Central memory CD8-positive, alpha-beta T cell (primary cell): Measurements from ENCODE around the gene HOXB2.
A peak's percentile ranks its signal among the peaks of the same experiment; 100 is the strongest.
"Not testable (repeated sequence)": the region's sequence is repeated elsewhere in the genome, so short reads cannot be mapped to it uniquely, and the experiment has no call there.

Experiments used
- ATAC-seq: fragments of 150-1000 bp; cut with Tn5 transposase; replicated peaks from 2 replicates; pipeline ENCODE4 v1.10.0; 2022; ENCODE audit warnings: mild to moderate bottlenecking, moderate FRiP score, moderate number of reproducible peaks; ENCODE audit not compliant: poor library complexity, severe bottlenecking; ENCODE audit errors: extremely low read depth
- DNase-seq, 2 donors: peaks; one replicate each; pipeline ENCODE4 v3.0.0; 2021; ENCODE audit warnings: low spot score in 2 of 2
- H3K27ac Mint-ChIP-seq: one replicate; pipeline ENCODE4 v1.8.0; 2022; ENCODE audit warnings: low read depth, mild to moderate bottlenecking, moderate library complexity, mixed read lengths
- H3K27me3 Mint-ChIP-seq: one replicate; pipeline ENCODE4 v1.8.0; 2022; ENCODE audit warnings: mixed read lengths
- H3K36me3 Mint-ChIP-seq: one replicate; pipeline ENCODE4 v1.8.0; 2022; ENCODE audit warnings: mild to moderate bottlenecking, moderate library complexity, mixed read lengths; ENCODE audit not compliant: insufficient read depth
- H3K4me1 Mint-ChIP-seq: one replicate; pipeline ENCODE4 v1.8.0; 2022; ENCODE audit warnings: mixed read lengths
- H3K4me3 Mint-ChIP-seq: one replicate; pipeline ENCODE4 v1.8.0; 2022; ENCODE audit warnings: mild to moderate bottlenecking, moderate library complexity, mixed read lengths
- H3K9me3 Mint-ChIP-seq: one replicate; pipeline ENCODE4 v1.8.0; 2022; ENCODE audit warnings: mixed read lengths

HOXB2 gene

GRCh38 chr17:48544349-48545021, 424 bp downstream of the HOXB2 start:
- no peaks in the 10 kb centered on the region for H3K9me3 Mint-ChIP-seq
- no peak for DNase-seq
- H3K27me3 Mint-ChIP-seq = peaks cover 53% of the 10 kb centered on the region
- peaks cover 16% of the 10 kb centered on the region for H3K36me3 Mint-ChIP-seq
- H3K4me3 Mint-ChIP-seq = peak overlapping the region; percentile 91
- no peak for ATAC-seq
- peaks cover 28% of the 10 kb centered on the region for H3K4me1 Mint-ChIP-seq
- peak overlapping the region; percentile 87 for H3K27ac Mint-ChIP-seq

- H3K4me1 Mint-ChIP-seq = peaks cover 28% of the 10 kb centered on the region
- H3K4me3 Mint-ChIP-seq = peak overlapping the region; percentile 91
- DNase-seq (no peak), ATAC-seq (peak; percentile 44)
- peaks cover 16% of the 10 kb centered on the region for H3K36me3 Mint-ChIP-seq
- H3K9me3 Mint-ChIP-seq = no peaks in the 10 kb centered on the region
- H3K27ac Mint-ChIP-seq = peak overlapping the region; percentile 87
- peaks cover 55% of the 10 kb centered on the region for H3K27me3 Mint-ChIP-seq
Observed at GRCh38 chr17:48543854-48544348, 1.0 kb downstream of the HOXB2 start.

- ATAC-seq (peak; percentile 49), DNase-seq (peak; percentile 27 to 43)
- H3K27me3 Mint-ChIP-seq = peaks cover 55% of the 10 kb centered on the region
- no peaks in the 10 kb centered on the region for H3K9me3 Mint-ChIP-seq
- peaks cover 28% of the 10 kb centered on the region for H3K4me1 Mint-ChIP-seq
- peaks cover 16% of the 10 kb centered on the region for H3K36me3 Mint-ChIP-seq
- H3K27ac Mint-ChIP-seq = peak overlapping the region; percentile 98
- peak overlapping the region; percentile 91 for H3K4me3 Mint-ChIP-seq
Observed at GRCh38 chr17:48543107-48543853, 1.6 kb downstream of the HOXB2 start.

- Mint-ChIP-seq H3K36me3 (peaks cover 16% of the 10 kb centered on the region), H3K4me3 (peak overlapping the region; percentile 91), H3K27ac (peak overlapping the region; percentile 98), H3K27me3 (peaks cover 55% of the 10 kb centered on the region), H3K9me3 (no peaks in the 10 kb centered on the region), H3K4me1 (peaks cover 28% of the 10 kb centered on the region)
- ATAC-seq = no peak
- DNase-seq = no peak
Observed at GRCh38 chr17:48542698-48543106, 2.2 kb downstream of the HOXB2 start.

GRCh38 chr17:48542114-48542656, 2.7 kb downstream of the HOXB2 start:
- Mint-ChIP-seq H3K4me3 (peak overlapping the region; percentile 91), H3K36me3 (peaks cover 16% of the 10 kb centered on the region), H3K9me3 (no peaks in the 10 kb centered on the region), H3K27me3 (peaks cover 57% of the 10 kb centered on the region), H3K4me1 (peaks cover 28% of the 10 kb centered on the region), H3K27ac (peak overlapping the region; percentile 98)
- no peak for DNase-seq
- ATAC-seq = no peak

DNA sequence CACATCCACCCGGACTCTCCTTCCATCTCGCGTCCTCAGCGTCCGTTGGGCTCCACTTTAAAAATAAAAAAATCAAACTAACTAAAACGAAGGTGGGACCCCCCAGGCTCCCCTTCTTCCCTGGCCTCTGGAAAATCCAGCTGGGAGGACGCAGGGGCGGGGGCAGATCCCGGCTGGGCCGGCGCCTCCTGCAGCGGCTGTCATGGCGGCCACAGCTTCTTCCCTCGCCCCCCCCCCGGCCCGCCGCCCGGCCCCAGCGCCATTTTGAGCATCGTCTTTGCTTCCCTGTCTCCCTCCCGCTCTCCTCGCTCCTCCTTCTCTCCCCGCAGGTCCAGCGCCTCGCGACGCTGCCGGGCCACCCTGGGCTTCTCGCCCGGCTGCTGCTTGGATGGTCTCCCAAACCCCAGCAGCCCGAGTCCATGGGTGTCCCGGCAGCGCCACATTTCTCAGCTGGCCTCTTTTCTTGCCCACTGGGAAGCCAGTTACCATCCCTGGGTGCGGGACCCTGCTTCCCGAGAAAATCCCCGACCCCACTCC, 3.3 kb downstream of the HOXB2 start:
- Mint-ChIP-seq H3K4me1 (peaks cover 28% of the 10 kb centered on the region), H3K9me3 (no peaks in the 10 kb centered on the region), H3K4me3 (peak overlapping the region; percentile 91), H3K27me3 (peaks cover 62% of the 10 kb centered on the region), H3K36me3 (peaks cover 16% of the 10 kb centered on the region), H3K27ac (peak overlapping the region; percentile 98)
- DNase-seq (peak in 1 of 2 donors; percentile 25), ATAC-seq (no peak)

GRCh38 chr17:48541036-48541576, 3.8 kb downstream of the HOXB2 start:
- Mint-ChIP-seq H3K4me1 (peaks cover 28% of the 10 kb centered on the region), H3K36me3 (peaks cover 15% of the 10 kb centered on the region), H3K27ac (peak overlapping the region; percentile 98), H3K27me3 (peaks cover 61% of the 10 kb centered on the region), H3K4me3 (peak overlapping the region; percentile 91), H3K9me3 (no peaks in the 10 kb centered on the region)
- DNase-seq (no peak), ATAC-seq (no peak)

GRCh38 chr17:48540213-48540612, 4.7 kb downstream of the HOXB2 start:
- Mint-ChIP-seq H3K36me3 (peaks cover 15% of the 10 kb centered on the region), H3K4me1 (peaks cover 28% of the 10 kb centered on the region), H3K9me3 (no peaks in the 10 kb centered on the region), H3K4me3 (no peak overlapping the region), H3K27me3 (peaks cover 56% of the 10 kb centered on the region), H3K27ac (no peak overlapping the region)
- DNase-seq = no peak
- ATAC-seq = no peak

DNA sequence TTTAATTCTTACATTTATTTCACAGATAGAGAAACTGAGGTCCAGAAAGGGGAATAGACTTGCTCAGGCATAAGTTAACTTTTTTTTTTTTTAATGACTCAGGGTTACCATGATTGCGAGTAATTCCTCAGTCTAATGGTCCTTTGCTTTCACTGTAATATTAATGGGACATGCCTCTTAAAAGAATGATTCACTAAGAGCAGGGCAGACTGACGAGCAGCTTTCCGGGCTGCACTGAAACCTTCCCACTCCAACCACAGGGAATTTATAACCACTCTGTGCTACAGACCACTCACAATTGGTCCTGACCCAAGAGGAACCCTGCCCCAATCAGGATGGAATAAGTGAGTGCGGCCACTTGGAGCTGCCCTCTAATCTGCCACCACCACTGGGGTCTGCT, 5.7 kb downstream of the HOXB2 start:
- DNase-seq (no peak), ATAC-seq (no peak)
- H3K36me3 Mint-ChIP-seq = peaks cover 15% of the 10 kb centered on the region
- peaks cover 52% of the 10 kb centered on the region for H3K27me3 Mint-ChIP-seq
- H3K27ac Mint-ChIP-seq = no peak overlapping the region
- H3K4me3 Mint-ChIP-seq = no peak overlapping the region
- no peaks in the 10 kb centered on the region for H3K9me3 Mint-ChIP-seq
- peaks cover 24% of the 10 kb centered on the region for H3K4me1 Mint-ChIP-seq

DNA sequence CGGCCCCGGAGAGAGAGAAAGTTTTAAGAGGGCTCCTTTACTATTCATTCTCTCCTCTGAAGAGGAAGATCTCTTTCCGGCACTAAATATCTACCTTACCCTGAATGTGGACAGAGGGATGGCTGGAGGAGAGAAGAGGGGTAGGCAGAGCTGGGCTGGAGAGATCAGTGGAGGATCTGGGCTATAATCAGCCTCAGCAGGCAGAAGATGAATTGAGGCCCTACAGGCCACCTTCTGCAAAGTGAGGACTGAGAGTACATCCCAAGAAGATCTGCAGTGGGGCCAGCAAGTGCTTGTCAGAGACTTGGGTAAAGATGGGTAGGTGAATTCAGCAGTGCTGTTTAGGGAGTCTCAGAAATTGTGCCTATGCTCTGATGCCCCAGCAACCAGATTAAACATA, 7.6 kb downstream of the HOXB2 start:
- peaks cover 35% of the 10 kb centered on the region for H3K27me3 Mint-ChIP-seq
- DNase-seq (no peak), ATAC-seq (no peak)
- H3K36me3 Mint-ChIP-seq = peaks cover 7% of the 10 kb centered on the region
- H3K4me3 Mint-ChIP-seq = no peak overlapping the region
- no peak overlapping the region for H3K27ac Mint-ChIP-seq
- no peaks in the 10 kb centered on the region for H3K9me3 Mint-ChIP-seq
- H3K4me1 Mint-ChIP-seq = peaks cover 12% of the 10 kb centered on the region

DNA sequence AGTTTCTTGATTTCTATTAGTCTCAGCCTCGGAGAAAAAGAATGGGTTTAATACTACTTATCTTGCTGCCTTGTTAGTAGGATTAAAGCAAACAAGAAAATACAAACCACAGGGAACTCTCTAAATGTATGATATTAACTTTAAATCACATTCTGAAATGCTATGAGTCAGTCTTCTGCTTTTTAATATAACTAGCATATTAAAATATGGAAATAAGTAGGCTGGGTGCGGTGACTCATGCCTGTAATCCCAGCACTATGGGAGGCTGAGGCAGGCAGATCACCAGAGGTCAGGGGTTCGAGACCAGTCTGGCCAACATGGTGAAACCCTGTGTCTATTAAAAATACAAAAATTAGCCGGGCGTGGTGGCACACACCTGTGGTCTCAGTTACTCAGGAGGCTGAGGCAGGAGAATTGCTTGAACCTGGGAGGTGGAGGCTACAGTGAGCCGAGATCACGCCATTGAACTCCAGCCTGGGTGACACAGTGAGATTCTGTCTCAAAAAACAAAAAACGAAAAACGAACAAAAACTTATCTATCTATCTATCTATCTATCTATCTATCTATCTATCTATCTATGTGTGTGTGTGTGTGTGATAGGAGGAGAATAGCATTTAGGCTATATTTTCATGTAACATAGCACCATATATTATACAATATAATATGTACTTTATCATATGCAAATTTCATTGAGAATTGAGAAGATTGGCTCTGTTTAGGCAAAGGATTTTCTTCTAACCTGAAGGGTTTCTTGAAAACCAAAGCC, 8.9 kb downstream of the HOXB2 start:
- not testable (repeated sequence) for H3K4me1 Mint-ChIP-seq, H3K4me3 Mint-ChIP-seq, H3K9me3 Mint-ChIP-seq, H3K27ac Mint-ChIP-seq, DNase-seq, ATAC-seq, H3K36me3 Mint-ChIP-seq
- peaks cover 22% of the 10 kb centered on the region for H3K27me3 Mint-ChIP-seq

DNA sequence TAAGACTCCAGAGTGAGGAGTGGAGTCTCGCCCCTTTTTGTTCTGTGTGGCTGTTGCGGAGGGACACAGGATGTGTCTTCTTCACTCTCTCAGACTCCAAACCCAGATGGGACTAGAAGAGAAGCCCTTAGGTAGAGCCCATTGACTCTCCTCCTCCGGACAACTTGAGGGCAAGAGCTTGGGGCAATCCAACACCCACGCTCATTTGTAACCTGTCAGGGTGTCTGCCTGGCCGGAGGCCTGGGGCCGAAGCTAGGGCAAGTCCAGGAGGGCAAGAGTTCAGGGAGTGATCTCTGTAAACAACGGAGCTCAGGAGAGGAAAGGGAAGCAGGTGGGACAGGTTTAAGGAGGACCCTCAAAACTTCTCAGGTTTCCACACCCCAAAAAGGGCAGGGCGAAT, 12.6 kb downstream of the HOXB2 start:
- ATAC-seq (no peak), DNase-seq (no peak)
- Mint-ChIP-seq H3K36me3 (no peaks in the 10 kb centered on the region), H3K9me3 (no peaks in the 10 kb centered on the region), H3K27ac (no peak overlapping the region), H3K4me3 (no peak overlapping the region), H3K27me3 (peaks cover 10% of the 10 kb centered on the region), H3K4me1 (no peaks in the 10 kb centered on the region)
